ENCODE data around the gene C16orf82. TPM values are rescaled to one million over a fixed set of nuclear protein-coding genes. Genes with fewer than 3 reads are reported as not detected.

C16orf82 gene
- total and polyA plus RNA-seq, 2 of the 8 experiments (the other 6 are each of a cell fraction or from before 2014, with no cell fraction given) = not detected

DNA sequence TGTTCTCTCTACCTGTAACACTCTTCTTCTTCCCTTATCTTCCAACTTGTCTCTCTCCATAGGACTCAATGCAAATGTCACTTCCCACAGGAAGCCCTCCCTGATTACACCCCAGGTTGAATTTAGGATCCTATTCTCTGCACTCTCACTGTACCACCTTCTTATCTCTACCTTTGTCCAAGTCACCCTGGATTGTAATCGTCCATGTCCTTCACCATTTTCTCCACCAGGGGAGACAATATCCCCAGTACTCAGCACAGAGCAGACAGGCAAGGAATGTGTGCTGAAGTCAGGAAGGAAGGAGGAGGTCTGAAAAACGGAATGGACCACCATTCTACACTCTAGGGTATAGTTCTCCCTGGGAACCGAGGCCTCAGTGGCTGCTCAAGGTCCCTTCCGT is 14.2 kb downstream of the C16orf82 start:
- Histone ChIP-seq H4K20me1 (replicated peaks in 1 of 2; ENCODE audit: control insufficient read depth in 1 of 2, insufficient read depth in 2 of 2, low read length in 2 of 2) (no peaks in the 10 kb centered on the region), H2BK15ac (ENCODE audit: low read length) (no peak overlapping the region), H3K23me2 (ENCODE audit: low read depth, low read length) (no peaks in the 10 kb centered on the region), H3K9ac (replicated peaks in 1 of 4; ENCODE audit: extremely low read depth in 1 of 4, low read depth in 3 of 4, low read length in 3 of 4) (no peak overlapping the region), H3K56ac (replicated peaks; ENCODE audit: insufficient read length, low read depth, low read length) (no peak overlapping the region), H3K27ac (ENCODE audit: low read depth, low read length) (no peak overlapping the region), H3K14ac (ENCODE audit: insufficient read length) (no peak overlapping the region), H3K18ac (ENCODE audit: extremely low read depth, low read length) (peak overlapping the region; percentile 26; the same call in 1 of the 2 replicates), H2BK120ac (replicated peaks; ENCODE audit: low read depth, low read length) (no peak overlapping the region), H2BK12ac (ENCODE audit: low read depth, low read length) (0 out of 2 replicates have a peak overlapping the region, but pooled peaks have one; percentile 44), H3K79me2 (ENCODE audit: control insufficient read depth in 1 of 2, insufficient read depth in 2 of 2, low read length in 2 of 2) (no peaks in the 10 kb centered on the region), H3K79me1 (ENCODE audit: low read depth, low read length) (no peaks in the 10 kb centered on the region), H4K5ac (ENCODE audit: insufficient read length, low read depth, low read length) (no peak overlapping the region), H3K4me2 (ENCODE audit: insufficient read depth in 1 of 2, low read depth in 2 of 2, low read length in 2 of 2) (peak overlapping the region in 1 of 2 experiments; percentile 2; a peak in 1 of 4 replicates), H4K91ac (replicated peaks; ENCODE audit: insufficient read length, low read length) (no peak overlapping the region), H4K8ac (ENCODE audit: extremely low read depth, insufficient read depth, low read length) (peak overlapping the region; percentile 88; the same call in 1 of the 2 replicates), H3K4ac (replicated peaks; ENCODE audit: insufficient read length, low read depth, low read length) (no peak overlapping the region), H3K4me1 (replicated peaks in 1 of 4; ENCODE audit: control insufficient read depth in 3 of 4, insufficient read depth in 4 of 4, low read length in 3 of 4) (peaks cover 0 to 18% (median 5%) of the 10 kb centered on the region in 4 experiments; a peak in 6 of 7 replicates), H3K4me3 (ENCODE audit: extremely low read depth in 1 of 4, insufficient read depth in 2 of 4, low read depth in 3 of 4, low read length in 4 of 4) (no peak overlapping the region), H3K36me3 (ENCODE audit: control insufficient read depth in 2 of 4, insufficient read depth in 4 of 4, low read length in 3 of 4) (no peaks in the 10 kb centered on the region), H3K23ac (ENCODE audit: insufficient read length) (no peak overlapping the region), H3K9me3 (ENCODE audit: insufficient read depth in 2 of 2, low read depth in 1 of 2, low read length in 1 of 2) (0 out of 4 replicates have a peak, but pooled peaks cover 0 to 1% of the 10 kb centered on the region in 2 experiments), H2BK5ac (ENCODE audit: low read depth, low read length) (peak overlapping the region; percentile 13; the same call in 1 of the 2 replicates), H2AK5ac (ENCODE audit: low read depth, low read length) (no peak overlapping the region), H3K27me3 (replicated peaks in 1 of 4; ENCODE audit: control insufficient read depth in 3 of 4, extremely low read depth in 1 of 4, insufficient read depth in 3 of 4, low read length in 3 of 4) (no peaks in the 10 kb centered on the region), H2BK20ac (ENCODE audit: low read length) (0 out of 2 replicates have a peak overlapping the region, but pooled peaks have one; percentile 24), H2AFZ (ENCODE audit: low read length) (peak overlapping the region; percentile 82; the same call in 1 of the 2 replicates)
- ChIA-PET CTCF (ENCODE audit: partially characterized antibody) (interaction anchor here (0.7 to 1.1 kb wide), 11 partner anchors 9 to 120 kb away, joined by 3 to 6 read pairs (median 3); no protein-coding TSS in a partner anchor), POLR2A (ENCODE audit: partially characterized antibody) (no interaction called here)
- FAIRE-seq (peak; percentile 28), DNase-seq (ENCODE audit: low read depth in 1 of 2, low spot score in 2 of 2) (no peak)
- WGBS, 2 experiments (ENCODE audit: extremely low coverage in 1 of 2, insufficient coverage in 1 of 2, insufficient read length in 1 of 2, insufficient replicate concordance in 2 of 2, low coverage in 1 of 2, low lambda C conversion rate in 2 of 2, missing lambda C conversion rate in 1 of 2) = 26% methylated on average over 4 of the region's 4 CpGs; no CpG with 5 or more reads in 1 of the 2 experiments
- TF ChIP-seq TAF7 (optimal IDR thresholded peaks at IDR 0.05; ENCODE audit: borderline replicate concordance, low read depth, low read length) (no peak), TAF1 (IDR thresholded peaks at IDR 0.05; ENCODE audit: low read depth, low read length) (peak; percentile 26; the same call in 1 of the 2 replicates), RBBP5 (IDR thresholded peaks at IDR 0.05; ENCODE audit: borderline replicate concordance, low read depth, low read length) (no peak), HDAC6 (IDR thresholded peaks at IDR 0.05; ENCODE audit: low read depth, low read length) (no peak), CTBP2 (IDR thresholded peaks at IDR 0.05; ENCODE audit: borderline replicate concordance, insufficient read depth, insufficient read length, low read length) (no peak), TCF12 (IDR thresholded peaks at IDR 0.05; ENCODE audit: low read depth, low read length) (no peak), POLR2A (IDR thresholded peaks at IDR 0.05; ENCODE audit: control extremely low read depth in 1 of 2, low read depth in 2 of 2, low read length in 2 of 2) (0 out of 3 replicates have a peak, but pooled peaks of 1 of the 2 experiments have one; percentile 29), MAFK (IDR thresholded peaks at IDR 0.05; ENCODE audit: low read depth, low read length) (no peak)
- TF ChIP-seq, protein P1, sequence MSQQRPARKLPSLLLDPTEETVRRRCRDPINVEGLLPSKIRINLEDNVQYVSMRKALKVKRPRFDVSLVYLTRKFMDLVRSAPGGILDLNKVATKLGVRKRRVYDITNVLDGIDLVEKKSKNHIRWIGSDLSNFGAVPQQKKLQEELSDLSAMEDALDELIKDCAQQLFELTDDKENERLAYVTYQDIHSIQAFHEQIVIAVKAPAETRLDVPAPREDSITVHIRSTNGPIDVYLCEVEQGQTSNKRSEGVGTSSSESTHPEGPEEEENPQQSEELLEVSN (IDR thresholded peaks at IDR 0.05) = 0 out of 2 replicates have a peak, but pooled peaks have one; percentile 10
- TF ChIP-seq, protein P2, sequence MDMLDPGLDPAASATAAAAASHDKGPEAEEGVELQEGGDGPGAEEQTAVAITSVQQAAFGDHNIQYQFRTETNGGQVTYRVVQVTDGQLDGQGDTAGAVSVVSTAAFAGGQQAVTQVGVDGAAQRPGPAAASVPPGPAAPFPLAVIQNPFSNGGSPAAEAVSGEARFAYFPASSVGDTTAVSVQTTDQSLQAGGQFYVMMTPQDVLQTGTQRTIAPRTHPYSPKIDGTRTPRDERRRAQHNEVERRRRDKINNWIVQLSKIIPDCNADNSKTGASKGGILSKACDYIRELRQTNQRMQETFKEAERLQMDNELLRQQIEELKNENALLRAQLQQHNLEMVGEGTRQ (IDR thresholded peaks at IDR 0.05; ENCODE audit: low read length) = no peak
